Daoy (cell line): ENCODE measurements around the gene RPS6KA1. TPM values are rescaled to one million over a fixed set of nuclear protein-coding genes. Genes with fewer than 3 reads are reported as not detected.
"Not testable (repeated sequence)": the region's sequence is repeated elsewhere in the genome, so short reads cannot be mapped to it uniquely, and the experiment has no call there.

Source experiments
- DNase-seq: peaks from one replicate; pipeline ENCODE4 v3.0.0-alpha.2; 2015; ENCODE audit warnings: low read depth
- total RNA-seq: library from RNA; depleted of rRNA; stranded (reverse); fragments of >200 nt; shearing (Covaris generic); gene quantifications from 2 replicates; pipeline ENCODE4 v1.2.3, GENCODE V29; 2014; rRNA removed

Gene RPS6KA1
- total RNA-seq, 1 experiment from 2014 or later: 35.7 TPM

GRCh38 chr1:26597629-26598039 is 68.1 kb downstream of the RPS6KA1 start:
- DNase-seq: peak; percentile 33

- DNase-seq: no peak
Measured at GRCh38 chr1:26598890-26599289, 69.3 kb downstream of the RPS6KA1 start.

GRCh38 chr1:26602378-26602959 is 72.9 kb downstream of the RPS6KA1 start:
- DNase-seq: peak; percentile 56

GRCh38 chr1:26603856-26604255 is 74.3 kb downstream of the RPS6KA1 start:
- no peak for DNase-seq

- DNase-seq: no peak
Measured at GRCh38 chr1:26607186-26607585, 77.6 kb downstream of the RPS6KA1 start.

- DNase-seq: no peak
Measured at GRCh38 chr1:26608895-26609294, 79.3 kb downstream of the RPS6KA1 start.

- DNase-seq: no peak
Measured at GRCh38 chr1:26610781-26611180, 81.2 kb downstream of the RPS6KA1 start.

- DNase-seq: not testable (repeated sequence)
Measured at GRCh38 chr1:26612627-26613026, 83.1 kb downstream of the RPS6KA1 start.

GRCh38 chr1:26614655-26615411 is 85.3 kb downstream of the RPS6KA1 start:
- no peak for DNase-seq

GRCh38 chr1:26616881-26617280 is 87.3 kb downstream of the RPS6KA1 start:
- no peak for DNase-seq

- no peak for DNase-seq
Measured at GRCh38 chr1:26618561-26618960, 89.0 kb downstream of the RPS6KA1 start.

Other genes with a start within 250 kb of the RPS6KA1 start
- 50.6 and 66.8 TPM in 2 replicates for gene SH3BGRL3, start 249.7 kb upstream of the RPS6KA1 start, total RNA-seq
- gene UBXN11, start 223.1 kb upstream of the RPS6KA1 start, total RNA-seq: 6.0 and 9.0 TPM in 2 replicates
- not detected in 2 replicates for gene CD52, start 211.8 kb upstream of the RPS6KA1 start, total RNA-seq
- 0.34 and 0.51 TPM in 2 replicates for gene CRYBG2, start 175.6 kb upstream of the RPS6KA1 start, total RNA-seq
- gene ZNF683, start 157.0 kb upstream of the RPS6KA1 start, total RNA-seq: not detected in 2 replicates
- gene LIN28A, start 118.9 kb upstream of the RPS6KA1 start, total RNA-seq: 0.86 TPM in 1 of 2 replicates, not detected in the other
- 44.9 and 55.4 TPM in 2 replicates for gene DHDDS, start 97.4 kb upstream of the RPS6KA1 start, total RNA-seq
- 662 and 765 TPM in 2 replicates for gene HMGN2, start 57.3 kb upstream of the RPS6KA1 start, total RNA-seq
- 12.4 and 12.6 TPM in 2 replicates for gene ARID1A, start 166.3 kb downstream of the RPS6KA1 start, total RNA-seq